TTC549 (cell line): ENCODE results near the gene ATP5PO.
"Not testable (repeated sequence)": the region's sequence is repeated elsewhere in the genome, so short reads cannot be mapped to it uniquely, and the experiment has no call there.

Experiments
- FAIRE-seq: peaks from 2 replicates; lab custom pipeline; 2012; peaks lifted over from hg19 to GRCh38; lab: Jason Lieb, UNC

The ATP5PO gene

GRCh38 chr21:33865996-33866575 is 49.5 kb downstream of the ATP5PO start:
- FAIRE-seq = no peak

GRCh38 chr21:33865176-33865575 is 50.4 kb downstream of the ATP5PO start:
- FAIRE-seq = no peak

DNA sequence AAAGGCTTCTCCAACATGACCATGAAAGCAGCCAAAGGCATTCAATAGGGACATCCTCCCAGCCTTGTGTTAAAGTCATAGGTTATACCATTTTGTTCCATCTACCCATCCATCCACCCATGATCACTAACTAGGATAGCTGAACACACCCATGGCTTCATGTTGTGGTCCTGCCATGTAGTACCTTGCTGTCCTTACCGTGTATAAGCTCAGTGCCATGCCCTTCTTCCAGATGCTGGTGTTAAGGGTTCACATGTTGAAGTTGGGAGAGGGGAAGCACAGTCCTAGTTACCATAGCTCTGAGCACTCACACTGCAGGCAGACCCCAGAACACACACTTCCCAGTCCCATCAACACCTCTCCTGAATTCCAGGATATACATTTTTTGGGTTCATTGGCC is 51.5 kb downstream of the ATP5PO start:
- FAIRE-seq = no peak

DNA sequence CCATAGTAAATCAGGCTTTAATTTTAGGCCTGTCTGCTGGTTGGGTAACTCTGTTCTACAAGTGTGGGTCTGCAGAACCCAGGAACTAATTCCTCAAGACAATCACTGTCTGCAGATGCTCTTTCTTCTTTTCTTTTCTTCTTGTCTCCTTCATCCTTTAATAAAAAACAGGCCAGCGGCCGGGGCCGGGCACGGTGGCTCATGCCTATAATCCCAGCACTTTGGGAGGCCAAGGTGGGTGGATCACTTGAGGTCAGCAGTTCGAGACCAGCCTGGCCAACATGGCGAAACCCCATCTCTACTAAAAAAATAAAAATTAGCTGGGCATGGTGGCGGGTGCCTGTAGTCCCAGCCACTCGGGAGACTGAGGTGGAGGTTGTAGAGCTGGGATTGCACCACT is 52.4 kb downstream of the ATP5PO start:
- not testable (repeated sequence) for FAIRE-seq

GRCh38 chr21:33861125-33861524 is 54.5 kb downstream of the ATP5PO start:
- FAIRE-seq = no peak

- no peak for FAIRE-seq
These were observed 55.2 kb downstream of the ATP5PO start for GRCh38 chr21:33860332-33860879.

DNA sequence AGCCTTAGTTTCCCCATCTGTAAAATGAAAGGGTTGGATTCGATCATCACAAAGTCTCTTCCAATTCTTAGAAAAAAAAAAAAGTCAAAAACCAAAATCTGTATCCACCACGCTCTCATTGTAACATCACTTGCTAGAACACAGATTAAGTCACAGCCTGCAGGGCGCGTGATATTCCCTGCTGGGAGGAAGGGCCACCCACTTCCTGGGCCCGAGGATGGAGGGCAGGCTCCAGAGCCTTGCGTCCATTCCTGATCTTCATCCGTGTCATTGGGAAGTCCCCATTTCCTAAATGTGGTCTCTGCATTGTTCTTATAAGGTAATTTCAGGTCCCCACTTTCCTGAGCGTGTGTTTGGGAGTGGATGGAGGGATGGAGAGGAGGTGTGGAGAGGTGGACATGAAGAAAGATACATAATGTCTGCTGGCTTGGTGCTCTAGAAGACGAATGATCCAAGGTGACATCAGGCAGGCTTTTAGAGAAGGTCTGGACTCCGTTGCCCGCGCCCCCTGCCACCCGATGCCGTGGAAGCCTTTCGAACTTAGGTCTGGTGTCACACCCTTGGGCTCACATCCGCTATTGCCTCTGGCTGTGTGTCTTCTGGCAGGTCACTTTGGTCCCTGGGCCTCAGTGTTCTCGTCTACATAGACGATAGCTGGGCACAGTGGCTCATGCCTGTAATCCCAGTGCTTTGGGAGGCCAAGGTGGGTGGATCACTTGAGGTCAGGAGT is 56.1 kb downstream of the ATP5PO start:
- no peak for FAIRE-seq

- no peak for FAIRE-seq
These were observed 56.8 kb downstream of the ATP5PO start for GRCh38 chr21:33858667-33859372.

GRCh38 chr21:33857846-33858666 is 57.5 kb downstream of the ATP5PO start:
- FAIRE-seq = no peak

- no peak for FAIRE-seq
These were observed 58.6 kb downstream of the ATP5PO start for GRCh38 chr21:33856893-33857527.

- no peak for FAIRE-seq
These were observed 60.4 kb downstream of the ATP5PO start for GRCh38 chr21:33855190-33855589.

DNA sequence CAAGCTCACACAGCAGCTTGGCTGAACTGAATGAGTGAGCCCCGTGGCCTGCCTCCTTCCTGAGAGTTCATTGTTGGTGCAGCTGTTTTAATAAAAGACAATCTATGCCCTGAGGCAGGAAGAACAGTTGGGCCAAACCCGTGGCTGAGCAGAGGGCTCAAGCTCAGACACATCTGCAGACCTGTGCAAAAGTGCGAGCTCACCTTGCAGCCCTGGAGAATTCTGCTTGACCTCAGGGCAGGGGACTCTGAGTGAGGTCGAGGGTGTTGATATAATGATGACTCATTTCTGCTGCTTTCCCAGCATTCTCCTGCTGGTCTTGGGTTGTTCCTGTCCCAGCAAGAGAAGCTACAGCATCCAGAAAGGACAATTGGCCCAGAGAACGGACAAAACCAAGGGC is 61.0 kb downstream of the ATP5PO start:
- FAIRE-seq = no peak
